ENCODE measurements around the gene DNHD1. TPM values are rescaled to one million over a fixed set of nuclear protein-coding genes. Genes with fewer than 3 reads are reported as not detected.

Gene DNHD1
- total RNA-seq, 1 experiment from 2014 or later, result 13.9 TPM

- Histone ChIP-seq H3K79me2 (ENCODE audit: low read depth) (no peaks in the 10 kb centered on the region), H3F3A (ENCODE audit: insufficient read depth, low read depth) (no peaks in the 10 kb centered on the region), H3K4me3 (no peak overlapping the region), H3K9me2 (ENCODE audit: insufficient read depth) (no peaks in the 10 kb centered on the region), H3K4me1 (replicated peaks; ENCODE audit: insufficient read depth) (no peaks in the 10 kb centered on the region), H3K27me3 (ENCODE audit: insufficient read depth, low read depth) (no peaks in the 10 kb centered on the region), H3K27ac (no peak overlapping the region), H4K20me1 (ENCODE audit: insufficient read depth) (no peaks in the 10 kb centered on the region), H3K9me3 (ENCODE audit: insufficient read depth, low read depth) (no peaks in the 10 kb centered on the region), H3K36me3 (ENCODE audit: low read depth) (no peaks in the 10 kb centered on the region), H2AFZ (no peak overlapping the region), H3K4me2 (no peak overlapping the region)
- CTCF ChIA-PET, result no interaction called here
- BruUV-seq (replicated peaks), result no TSS peak
- POLR2A ChIA-PET (ENCODE audit: unreplicated experiment), result no interaction called here
- DNase-seq, result no peak
- intact Hi-C loops (cut with micrococcal nuclease; ENCODE audit: unreplicated experiment), result no loop called here
- TF ChIP-seq CTCF (conservative IDR thresholded peaks at IDR 0.05), result no peak
- TF ChIP-seq EZH2 (IDR thresholded peaks at IDR 0.05; ENCODE audit: low read depth), result no peak
Measured at GRCh38 chr11:6539748-6540268, 42.7 kb downstream of the DNHD1 start.

GRCh38 chr11:6541356-6541755 lies 44.3 kb downstream of the DNHD1 start:
- H3K79me2 ChIP-seq (ENCODE audit: low read depth), result no peaks in the 10 kb centered on the region
- no peaks in the 10 kb centered on the region for H3K9me2 ChIP-seq (ENCODE audit: insufficient read depth)
- no peak overlapping the region for H2AFZ ChIP-seq
- no peak overlapping the region for H3K4me3 ChIP-seq
- intact Hi-C loops (cut with micrococcal nuclease; ENCODE audit: unreplicated experiment), result no loop called here
- H3F3A ChIP-seq (ENCODE audit: insufficient read depth, low read depth), result no peaks in the 10 kb centered on the region
- ChIA-PET CTCF (no interaction called here), POLR2A (ENCODE audit: unreplicated experiment) (no interaction called here)
- BruUV-seq (replicated peaks), result no TSS peak
- H3K4me2 ChIP-seq, result no peak overlapping the region
- no peaks in the 10 kb centered on the region for H3K36me3 ChIP-seq (ENCODE audit: low read depth)
- H3K27me3 ChIP-seq (ENCODE audit: insufficient read depth, low read depth), result no peaks in the 10 kb centered on the region
- H3K9me3 ChIP-seq (ENCODE audit: insufficient read depth, low read depth), result no peaks in the 10 kb centered on the region
- no peaks in the 10 kb centered on the region for H3K4me1 ChIP-seq (replicated peaks; ENCODE audit: insufficient read depth)
- H3K27ac ChIP-seq, result no peak overlapping the region
- H4K20me1 ChIP-seq (ENCODE audit: insufficient read depth), result no peaks in the 10 kb centered on the region
- TF ChIP-seq EZH2 (IDR thresholded peaks at IDR 0.05; ENCODE audit: low read depth), result no peak
- no peak for TF ChIP-seq CTCF (conservative IDR thresholded peaks at IDR 0.05)
- no peak for DNase-seq

- no peaks in the 10 kb centered on the region for H3K9me3 ChIP-seq (ENCODE audit: insufficient read depth, low read depth)
- no peaks in the 10 kb centered on the region for H3K36me3 ChIP-seq (ENCODE audit: low read depth)
- H3K27me3 ChIP-seq (ENCODE audit: insufficient read depth, low read depth), result no peaks in the 10 kb centered on the region
- ChIA-PET POLR2A (ENCODE audit: unreplicated experiment) (interaction anchor here (0.6 kb wide), 1 partner anchor 238 kb away, joined by 8 read pairs; no protein-coding TSS in a partner anchor), CTCF (no interaction called here)
- no peak overlapping the region for H2AFZ ChIP-seq
- no peak overlapping the region for H3K27ac ChIP-seq
- BruUV-seq (replicated peaks), result no TSS peak
- H3F3A ChIP-seq (ENCODE audit: insufficient read depth, low read depth), result no peaks in the 10 kb centered on the region
- no peaks in the 10 kb centered on the region for H3K9me2 ChIP-seq (ENCODE audit: insufficient read depth)
- no peaks in the 10 kb centered on the region for H3K79me2 ChIP-seq (ENCODE audit: low read depth)
- no peaks in the 10 kb centered on the region for H4K20me1 ChIP-seq (ENCODE audit: insufficient read depth)
- TF ChIP-seq CTCF (conservative IDR thresholded peaks at IDR 0.05) (no peak), EZH2 (IDR thresholded peaks at IDR 0.05; ENCODE audit: low read depth) (no peak)
- intact Hi-C loops (cut with micrococcal nuclease; ENCODE audit: unreplicated experiment), result no loop called here
- no peak overlapping the region for H3K4me2 ChIP-seq
- no peak for DNase-seq
- H3K4me3 ChIP-seq, result no peak overlapping the region
- H3K4me1 ChIP-seq (replicated peaks; ENCODE audit: insufficient read depth), result no peaks in the 10 kb centered on the region
Measured at GRCh38 chr11:6542727-6543126, 45.6 kb downstream of the DNHD1 start.

All from PC-9 (cell line).